HUES48 (cell line): ENCODE measurements around the gene ENDOD1.

Experiments
- H3K27ac ChIP-seq: one replicate; pipeline ENCODE4 v1.7.0; 2013; ENCODE audit warnings: low read depth, low read length, inconsistent platforms
- H3K27me3 ChIP-seq: 2 replicates; pipeline ENCODE4 v1.6.1; 2013; ENCODE audit warnings: mild to moderate bottlenecking, low read length; ENCODE audit not compliant: control insufficient read depth, insufficient read depth
- H3K36me3 ChIP-seq: 2 replicates; pipeline ENCODE4 v1.6.1; 2013; ENCODE audit warnings: low read length; ENCODE audit not compliant: control insufficient read depth, insufficient read depth
- H3K4me1 ChIP-seq: 2 replicates; pipeline ENCODE4 v1.6.1; 2013; ENCODE audit warnings: mild to moderate bottlenecking, low read length; ENCODE audit not compliant: control insufficient read depth, insufficient read depth
- H3K4me3 ChIP-seq: 2 replicates; pipeline ENCODE4 v1.5.1; 2013; ENCODE audit warnings: mild to moderate bottlenecking, low read depth, low read length
- H3K9ac ChIP-seq: 2 replicates; pipeline ENCODE4 v1.6.1; 2013; ENCODE audit warnings: mild to moderate bottlenecking, low read depth, low read length, moderate library complexity
- H3K9me3 ChIP-seq: 2 replicates; pipeline ENCODE4 v1.6.1; 2013; ENCODE audit warnings: low read length; ENCODE audit not compliant: control insufficient read depth, insufficient read depth

The ENDOD1 gene

GRCh38 chr11:95144313-95145235 is 54.9 kb downstream of the ENDOD1 start:
- no peaks in the 10 kb centered on the region for H3K9me3 ChIP-seq
- peaks cover 70% of the 10 kb centered on the region for H3K27me3 ChIP-seq
- no peak overlapping the region for H3K9ac ChIP-seq
- H3K4me3 ChIP-seq: no peak overlapping the region
- no peaks in the 10 kb centered on the region for H3K4me1 ChIP-seq
- H3K27ac ChIP-seq: no peak overlapping the region
- H3K36me3 ChIP-seq: no peaks in the 10 kb centered on the region

- H3K4me3 ChIP-seq: no peak overlapping the region
- no peak overlapping the region for H3K27ac ChIP-seq
- H3K36me3 ChIP-seq: no peaks in the 10 kb centered on the region
- no peaks in the 10 kb centered on the region for H3K9me3 ChIP-seq
- H3K9ac ChIP-seq: no peak overlapping the region
- H3K27me3 ChIP-seq: peaks cover 79% of the 10 kb centered on the region
- no peaks in the 10 kb centered on the region for H3K4me1 ChIP-seq
These were observed 55.9 kb downstream of the ENDOD1 start for GRCh38 chr11:95145430-95146060.

GRCh38 chr11:95147364-95147905 is 57.8 kb downstream of the ENDOD1 start:
- Histone ChIP-seq H3K27me3 (peaks cover 75% of the 10 kb centered on the region), H3K4me1 (no peaks in the 10 kb centered on the region), H3K36me3 (no peaks in the 10 kb centered on the region), H3K4me3 (no peak overlapping the region), H3K9me3 (no peaks in the 10 kb centered on the region), H3K27ac (no peak overlapping the region), H3K9ac (no peak overlapping the region)

- no peaks in the 10 kb centered on the region for H3K4me1 ChIP-seq
- H3K4me3 ChIP-seq: no peak overlapping the region
- no peak overlapping the region for H3K27ac ChIP-seq
- peaks cover 71% of the 10 kb centered on the region for H3K27me3 ChIP-seq
- H3K9ac ChIP-seq: no peak overlapping the region
- H3K9me3 ChIP-seq: no peaks in the 10 kb centered on the region
- no peaks in the 10 kb centered on the region for H3K36me3 ChIP-seq
These were observed 58.8 kb downstream of the ENDOD1 start for GRCh38 chr11:95148406-95148805.

GRCh38 chr11:95148938-95149337 is 59.3 kb downstream of the ENDOD1 start:
- Histone ChIP-seq H3K27ac (no peak overlapping the region), H3K4me3 (no peak overlapping the region), H3K27me3 (peaks cover 71% of the 10 kb centered on the region), H3K36me3 (no peaks in the 10 kb centered on the region), H3K9me3 (no peaks in the 10 kb centered on the region), H3K9ac (no peak overlapping the region), H3K4me1 (no peaks in the 10 kb centered on the region)

GRCh38 chr11:95149651-95150364 is 60.2 kb downstream of the ENDOD1 start:
- Histone ChIP-seq H3K4me1 (no peaks in the 10 kb centered on the region), H3K36me3 (no peaks in the 10 kb centered on the region), H3K9me3 (no peaks in the 10 kb centered on the region), H3K4me3 (peak overlapping the region; percentile 71), H3K27ac (no peak overlapping the region), H3K9ac (no peak overlapping the region), H3K27me3 (peaks cover 65% of the 10 kb centered on the region)

GRCh38 chr11:95150956-95151684 is 61.5 kb downstream of the ENDOD1 start:
- Histone ChIP-seq H3K27ac (peak overlapping the region; percentile 37), H3K4me3 (peak overlapping the region; percentile 71), H3K9ac (0 out of 2 replicates have a peak overlapping the region, but pooled peaks have one; percentile 26)

GRCh38 chr11:95152876-95153856 is 63.5 kb downstream of the ENDOD1 start:
- H3K4me1 ChIP-seq: no peaks in the 10 kb centered on the region
- H3K27ac ChIP-seq: no peak overlapping the region
- no peaks in the 10 kb centered on the region for H3K9me3 ChIP-seq
- H3K36me3 ChIP-seq: no peaks in the 10 kb centered on the region
- H3K27me3 ChIP-seq: peaks cover 31% of the 10 kb centered on the region
- H3K4me3 ChIP-seq: no peak overlapping the region
- H3K9ac ChIP-seq: no peak overlapping the region

More at GRCh38 chr11:95150956-95151684, 61.5 kb downstream of the ENDOD1 start:
- peaks cover 52% of the 10 kb centered on the region for H3K27me3 ChIP-seq
- no peaks in the 10 kb centered on the region for H3K36me3 ChIP-seq
- no peaks in the 10 kb centered on the region for H3K9me3 ChIP-seq
- no peaks in the 10 kb centered on the region for H3K4me1 ChIP-seq

GRCh38 chr11:95153857-95154246 is 64.2 kb downstream of the ENDOD1 start:
- H3K4me1 ChIP-seq: no peaks in the 10 kb centered on the region

More at GRCh38 chr11:95153857-95154246, 64.2 kb downstream of the ENDOD1 start:
- H3K27me3 ChIP-seq: peaks cover 24% of the 10 kb centered on the region
- no peaks in the 10 kb centered on the region for H3K9me3 ChIP-seq
- H3K27ac ChIP-seq: no peak overlapping the region
- H3K4me3 ChIP-seq: no peak overlapping the region
- no peak overlapping the region for H3K9ac ChIP-seq
- H3K36me3 ChIP-seq: no peaks in the 10 kb centered on the region
